ENCODE results near the gene C1QB. TPM values are rescaled to one million over a fixed set of nuclear protein-coding genes. Genes with fewer than 3 reads are reported as not detected.
"Not testable (repeated sequence)": the region's sequence is repeated elsewhere in the genome, so short reads cannot be mapped to it uniquely, and the experiment has no call there.

Gene C1QB
- total RNA-seq, 1 donor from 2014 or later, result not detected

- Mint-ChIP-seq H3K36me3 (ENCODE audit: unreplicated experiment) (no peaks in the 10 kb centered on the region), H3K4me1 (ENCODE audit: unreplicated experiment) (no peaks in the 10 kb centered on the region), H3K9me3 (ENCODE audit: unreplicated experiment) (no peaks in the 10 kb centered on the region), H3K4me3 (ENCODE audit: unreplicated experiment) (no peak overlapping the region), H3K27me3 (ENCODE audit: unreplicated experiment) (peaks cover 7% of the 10 kb centered on the region), H3K27ac (ENCODE audit: unreplicated experiment) (no peak overlapping the region)
- no peak for TF ChIP-seq CTCF (IDR thresholded peaks at IDR 0.05)
- no peak for DNase-seq (ENCODE audit: extremely low spot score, unreplicated experiment)
Measured at GRCh38 chr1:22702296-22703085, 49.5 kb downstream of the C1QB start.

- H3K9me3 Mint-ChIP-seq (ENCODE audit: unreplicated experiment), result no peaks in the 10 kb centered on the region
- peak; percentile 93 for DNase-seq (ENCODE audit: extremely low spot score, unreplicated experiment)
- no peaks in the 10 kb centered on the region for H3K36me3 Mint-ChIP-seq (ENCODE audit: unreplicated experiment)
- H3K4me3 Mint-ChIP-seq (ENCODE audit: unreplicated experiment), result no peak overlapping the region
- H3K27me3 Mint-ChIP-seq (ENCODE audit: unreplicated experiment), result peaks cover 7% of the 10 kb centered on the region
- peaks cover under 1% of the 10 kb centered on the region for H3K4me1 Mint-ChIP-seq (ENCODE audit: unreplicated experiment)
- no peak overlapping the region for H3K27ac Mint-ChIP-seq (ENCODE audit: unreplicated experiment)
- peak; percentile 94 for TF ChIP-seq CTCF (IDR thresholded peaks at IDR 0.05)
Measured at GRCh38 chr1:22704440-22705067, 51.5 kb downstream of the C1QB start.

- TF ChIP-seq CTCF (IDR thresholded peaks at IDR 0.05), result no peak
- Mint-ChIP-seq H3K27me3 (ENCODE audit: unreplicated experiment) (peaks cover 7% of the 10 kb centered on the region), H3K4me3 (ENCODE audit: unreplicated experiment) (no peak overlapping the region), H3K36me3 (ENCODE audit: unreplicated experiment) (no peaks in the 10 kb centered on the region), H3K27ac (ENCODE audit: unreplicated experiment) (no peak overlapping the region), H3K9me3 (ENCODE audit: unreplicated experiment) (no peaks in the 10 kb centered on the region), H3K4me1 (ENCODE audit: unreplicated experiment) (peaks cover 3% of the 10 kb centered on the region)
- DNase-seq (ENCODE audit: extremely low spot score, unreplicated experiment), result no peak
Measured at GRCh38 chr1:22705586-22705985, 52.5 kb downstream of the C1QB start.

GRCh38 chr1:22706100-22706499 is 53.1 kb downstream of the C1QB start:
- DNase-seq (ENCODE audit: extremely low spot score, unreplicated experiment); H3K9me3 Mint-ChIP-seq (ENCODE audit: unreplicated experiment); H3K27ac Mint-ChIP-seq (ENCODE audit: unreplicated experiment); H3K4me1 Mint-ChIP-seq (ENCODE audit: unreplicated experiment); H3K4me3 Mint-ChIP-seq (ENCODE audit: unreplicated experiment); H3K36me3 Mint-ChIP-seq (ENCODE audit: unreplicated experiment); H3K27me3 Mint-ChIP-seq (ENCODE audit: unreplicated experiment): not testable (repeated sequence)

- Mint-ChIP-seq H3K9me3 (ENCODE audit: unreplicated experiment) (no peaks in the 10 kb centered on the region), H3K4me3 (ENCODE audit: unreplicated experiment) (no peak overlapping the region), H3K4me1 (ENCODE audit: unreplicated experiment) (peaks cover 21% of the 10 kb centered on the region), H3K27me3 (ENCODE audit: unreplicated experiment) (no peaks in the 10 kb centered on the region), H3K36me3 (ENCODE audit: unreplicated experiment) (no peaks in the 10 kb centered on the region), H3K27ac (ENCODE audit: unreplicated experiment) (no peak overlapping the region)
- TF ChIP-seq CTCF (IDR thresholded peaks at IDR 0.05), result no peak
- DNase-seq (ENCODE audit: extremely low spot score, unreplicated experiment), result no peak
Measured at GRCh38 chr1:22708777-22709176, 55.7 kb downstream of the C1QB start.

All from osteocyte (in vitro differentiated cells).